Pancreas (tissue), 10 donors: ENCODE data around the gene RHBDL3. TPM values are rescaled to one million over a fixed set of nuclear protein-coding genes. Genes with fewer than 3 reads are reported as not detected.

Experiments
- ATAC-seq, 4 donors: fragments of 200-7000 bp; cut with Tn5 transposase; one replicate each; pipeline versions ENCODE4 v1.8.0 to v1.9.1; 2020; ENCODE audit warnings: mild to moderate bottlenecking in 4 of 4, moderate library complexity in 4 of 4
- DNase-seq, 6 donors: peaks; one replicate each; pipeline ENCODE4 v3.0.0-alpha.2; 2020
- FAIRE-seq: peaks from 2 replicates; lab custom pipeline; 2012; peaks lifted over from hg19 to GRCh38; lab: Jason Lieb, UNC
- H3K27ac ChIP-seq, 4 donors: fragments of 200-600 bp; sonication (generic); 1 replicate in 3 of 4; 2 replicates in 1 of 4; pipeline versions ENCODE4 v1.5.0 to v1.8.0; 2020
- H3K27me3 ChIP-seq, 4 donors: fragments of 200-600 bp; one replicate each; pipeline ENCODE4 v1.8.0; 2021
- H3K36me3 ChIP-seq, 3 donors: fragments of 200-600 bp; sonication (generic) in 1 of 3; one replicate each; pipeline versions ENCODE4 v1.5.0 to v1.8.0; 2020 to 2021
- H3K4me1 ChIP-seq, 3 donors: fragments of 200-600 bp; one replicate each; pipeline ENCODE4 v1.8.0; 2021
- H3K4me3 ChIP-seq, 4 donors: fragments of 200-600 bp; sonication (generic) in 2 of 4; one replicate each; pipeline versions ENCODE4 v1.5.0 to v1.8.0; 2020 to 2021
- H3K9me3 ChIP-seq, 4 donors: fragments of 200-600 bp; one replicate each; pipeline ENCODE4 v1.8.0; 2021
- WGBS, 2 donors: extraction: QIAGEN DNeasy Blood & Tissue Kit; methylation state at CpG; one replicate each; pipeline ENCODE4 v1.1.7; 2013; 5-methylcytosine and 5-hydroxymethylcytosine counted together
- intact Hi-C, 3 donors: fragments of 100-400 bp; cut with DNase I; formaldehyde crosslinking; loops; one replicate each; pipeline versions ENCODE4 v1.11.1 to v1.14.2; 2022
- polyA plus RNA-seq, 2 donors: library from polyadenylated mRNA; stranded (reverse); fragments of 200-250 nt; gene quantifications; one replicate each; pipeline ENCODE4 v1.2.3, GENCODE V29; 2013
- total RNA-seq, 6 donors: library from RNA; stranded (reverse); fragmentation: NEBNext Ultra II Directional in 4 of 6; extraction: Animal tissue kit (Norgen Biotek cat#: 25700) in 4 of 6; gene quantifications; one replicate each; pipeline versions ENCODE4 v1.2.1 to v1.2.4, GENCODE V29; 2021 to 2023
- TF ChIP-seq, protein P1 (sequence below), 4 donors: fragments of 200-600 bp; sonication (generic) in 3 of 4; IDR thresholded peaks; one replicate each; pipeline versions ENCODE4 v1.5.0 to v1.8.0; 2021; ENCODE audit warnings: antibody characterized with exemption in 4 of 4
- donor health status: healthy with polysubstance abuse.
- donor health status: DM: no; HTN: no; CAD: no; lungs with moderate emphysema.
- donor health status: DM: no; HTN: no; CAD: no.
- donor health status: control.
- donor health status: control.
- donor health status: Bipolar disorder and iron deficiency.
- donor health status: DM: yes; HTN: yes; CAD: no.
- donor health status: DM: no; HTN: no; CAD: no.
- donor health status: DM: no; HTN: no; CAD: no.
- donor health status: DM: yes; HTN: yes; CAD: no.

Gene RHBDL3
- total and polyA plus RNA-seq, 8 donors: 0.12 to 1.8 (median 0.47) TPM

DNA sequence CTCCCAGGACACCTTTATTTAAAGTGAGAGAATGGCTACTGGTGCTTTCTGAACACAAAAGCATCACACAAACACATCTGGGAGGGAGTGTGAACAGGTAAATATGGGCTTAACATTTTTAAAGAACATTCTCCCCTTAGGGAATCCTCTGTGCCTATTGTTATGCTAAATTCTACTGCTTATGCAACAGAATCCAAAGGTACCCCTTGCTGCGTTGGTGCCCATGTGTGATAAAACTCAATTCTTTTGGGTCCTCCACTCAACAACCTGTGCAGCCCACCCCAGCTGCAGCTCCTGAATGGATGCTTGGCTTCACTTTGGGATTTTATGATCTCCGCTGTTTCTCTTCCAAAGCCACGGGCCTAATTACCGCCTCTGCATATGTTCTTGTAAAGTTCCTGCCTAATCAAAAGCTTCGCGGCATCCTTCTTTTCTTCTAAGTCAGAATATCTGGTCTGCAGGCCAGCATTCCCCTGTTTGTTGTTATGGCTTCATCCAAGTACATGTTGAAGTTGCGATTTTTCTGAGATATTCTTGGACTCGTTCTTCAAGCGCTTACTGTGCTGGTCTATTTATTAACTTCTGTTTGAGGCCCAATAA lies 23.9 kb downstream of the RHBDL3 start:
- no peaks in the 10 kb centered on the region for H3K36me3 ChIP-seq
- H3K27ac ChIP-seq: no peak overlapping the region
- WGBS, 2 donors: 86% methylated on average over 9 of the region's 9 CpGs
- intact Hi-C loops: no loop called here
- no peaks in the 10 kb centered on the region for H3K27me3 ChIP-seq
- H3K4me3 ChIP-seq: no peak overlapping the region
- FAIRE-seq: no peak
- DNase-seq: no peak
- ATAC-seq: no peak
- TF ChIP-seq, protein P1, sequence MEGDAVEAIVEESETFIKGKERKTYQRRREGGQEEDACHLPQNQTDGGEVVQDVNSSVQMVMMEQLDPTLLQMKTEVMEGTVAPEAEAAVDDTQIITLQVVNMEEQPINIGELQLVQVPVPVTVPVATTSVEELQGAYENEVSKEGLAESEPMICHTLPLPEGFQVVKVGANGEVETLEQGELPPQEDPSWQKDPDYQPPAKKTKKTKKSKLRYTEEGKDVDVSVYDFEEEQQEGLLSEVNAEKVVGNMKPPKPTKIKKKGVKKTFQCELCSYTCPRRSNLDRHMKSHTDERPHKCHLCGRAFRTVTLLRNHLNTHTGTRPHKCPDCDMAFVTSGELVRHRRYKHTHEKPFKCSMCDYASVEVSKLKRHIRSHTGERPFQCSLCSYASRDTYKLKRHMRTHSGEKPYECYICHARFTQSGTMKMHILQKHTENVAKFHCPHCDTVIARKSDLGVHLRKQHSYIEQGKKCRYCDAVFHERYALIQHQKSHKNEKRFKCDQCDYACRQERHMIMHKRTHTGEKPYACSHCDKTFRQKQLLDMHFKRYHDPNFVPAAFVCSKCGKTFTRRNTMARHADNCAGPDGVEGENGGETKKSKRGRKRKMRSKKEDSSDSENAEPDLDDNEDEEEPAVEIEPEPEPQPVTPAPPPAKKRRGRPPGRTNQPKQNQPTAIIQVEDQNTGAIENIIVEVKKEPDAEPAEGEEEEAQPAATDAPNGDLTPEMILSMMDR (IDR thresholded peaks at IDR 0.05): no peak
- H3K4me1 ChIP-seq: no peaks in the 10 kb centered on the region
- no peaks in the 10 kb centered on the region for H3K9me3 ChIP-seq

DNA sequence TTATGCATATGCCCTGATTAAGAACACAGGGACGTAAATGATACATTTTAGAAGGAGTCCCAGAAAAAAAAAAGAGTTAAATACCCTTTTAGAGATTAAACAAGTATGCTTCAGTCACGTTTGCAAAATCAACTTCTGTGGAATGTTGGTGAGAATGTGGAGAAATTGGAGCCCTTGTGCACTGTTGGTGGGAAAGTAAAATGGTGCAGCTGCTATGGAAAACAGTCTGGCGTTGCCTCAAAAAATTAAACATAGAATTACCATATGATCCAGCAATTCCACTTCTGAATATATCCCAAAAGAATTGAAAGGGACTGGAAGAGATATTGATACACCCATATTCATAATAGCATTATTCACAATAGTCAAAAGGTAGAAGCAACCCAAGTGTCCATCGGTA lies 26.5 kb downstream of the RHBDL3 start:
- FAIRE-seq: no peak
- 61 to 68% methylated on average over 4 of the region's 4 CpGs for WGBS, 2 donors

DNA sequence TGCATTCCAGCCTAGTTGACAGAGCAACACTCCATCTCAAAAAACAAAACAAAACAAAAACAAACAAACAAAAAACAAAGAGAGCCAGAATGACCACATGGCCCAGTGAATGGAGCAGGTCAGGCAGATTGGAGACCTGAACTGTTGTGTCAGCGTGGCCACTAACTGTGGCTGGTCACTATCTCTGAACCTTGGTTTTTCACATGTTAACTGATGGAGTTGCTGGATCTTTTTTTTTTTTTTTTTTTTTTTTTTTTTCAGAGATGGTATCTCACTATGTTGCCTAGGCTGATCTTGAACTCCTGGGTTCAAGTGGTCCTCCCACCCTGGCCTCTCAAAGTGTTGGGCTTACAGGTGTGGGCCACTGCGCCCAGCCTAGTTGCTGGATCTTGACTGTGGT lies 31.8 kb downstream of the RHBDL3 start:
- TF ChIP-seq, protein P1 (IDR thresholded peaks at IDR 0.05): no peak
- Histone ChIP-seq H3K9me3 (no peaks in the 10 kb centered on the region), H3K27ac (no peak overlapping the region), H3K4me1 (no peaks in the 10 kb centered on the region), H3K4me3 (no peak overlapping the region), H3K36me3 (no peaks in the 10 kb centered on the region), H3K27me3 (no peaks in the 10 kb centered on the region)
- ATAC-seq (no peak), DNase-seq (no peak), FAIRE-seq (no peak)
- 90 to 92% methylated on average over 2 of the region's 2 CpGs for WGBS, 2 donors
- intact Hi-C loops: no loop called here

More for the DNA sequence above, 26.5 kb downstream of the RHBDL3 start:
- Histone ChIP-seq H3K9me3 (no peaks in the 10 kb centered on the region), H3K4me1 (no peaks in the 10 kb centered on the region), H3K4me3 (no peak overlapping the region), H3K27me3 (no peaks in the 10 kb centered on the region), H3K36me3 (no peaks in the 10 kb centered on the region), H3K27ac (no peak overlapping the region)
- TF ChIP-seq, protein P1 (IDR thresholded peaks at IDR 0.05): no peak
- DNase-seq: no peak
- intact Hi-C loops: no loop called here
- ATAC-seq: no peak

DNA sequence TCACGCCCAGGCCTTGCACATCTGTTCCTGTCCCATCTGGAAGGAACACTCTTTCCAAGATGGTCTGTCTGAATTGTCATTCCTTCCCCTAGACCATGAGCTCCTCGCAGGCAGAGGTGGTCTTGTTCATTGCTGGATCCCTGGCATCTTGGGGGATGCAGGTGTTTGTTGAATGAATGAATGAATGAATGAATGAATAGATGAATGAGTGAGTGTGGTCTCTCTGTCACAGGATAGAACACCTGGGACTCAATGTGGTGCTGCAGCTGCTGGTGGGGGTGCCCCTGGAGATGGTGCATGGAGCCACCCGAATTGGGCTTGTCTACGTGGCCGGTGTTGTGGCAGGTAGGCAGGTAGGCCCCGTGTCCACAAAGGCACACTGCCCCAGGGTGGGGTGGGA lies 32.2 kb downstream of the RHBDL3 start:
- no peaks in the 10 kb centered on the region for H3K4me1 ChIP-seq
- TF ChIP-seq, protein P1 (IDR thresholded peaks at IDR 0.05): no peak
- no peak overlapping the region for H3K4me3 ChIP-seq
- H3K27me3 ChIP-seq: no peaks in the 10 kb centered on the region
- DNase-seq (no peak), FAIRE-seq (no peak), ATAC-seq (no peak)
- H3K27ac ChIP-seq: no peak overlapping the region
- intact Hi-C loops: no loop called here
- 91 to 96% methylated on average over 6 of the region's 6 CpGs for WGBS, 2 donors
- no peaks in the 10 kb centered on the region for H3K36me3 ChIP-seq
- H3K9me3 ChIP-seq: no peaks in the 10 kb centered on the region

DNA sequence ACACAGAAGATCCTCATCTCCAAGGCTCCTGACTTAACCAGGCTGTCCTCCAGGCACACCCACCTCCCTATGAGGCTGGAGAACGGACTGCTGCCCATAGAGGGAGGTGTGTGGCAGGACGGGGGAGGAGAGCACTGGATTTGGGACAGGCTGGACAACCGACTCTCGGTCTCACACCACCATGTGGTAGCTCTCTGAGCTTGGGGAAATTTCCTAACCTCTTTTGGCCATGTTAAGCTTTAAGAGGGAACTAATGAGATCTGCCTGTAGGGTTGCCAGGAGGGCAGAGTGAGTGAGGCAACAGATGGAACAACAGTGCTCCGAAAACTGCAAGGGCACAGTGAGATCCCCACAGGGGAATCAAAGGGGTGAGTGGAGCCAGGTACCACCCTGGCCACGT lies 32.7 kb downstream of the RHBDL3 start:
- no peaks in the 10 kb centered on the region for H3K9me3 ChIP-seq
- FAIRE-seq (no peak), DNase-seq (no peak)

More for the DNA sequence above, 32.7 kb downstream of the RHBDL3 start:
- H3K36me3 ChIP-seq: no peaks in the 10 kb centered on the region
- ATAC-seq: peak in 1 of 4 donors; percentile 22
- H3K4me3 ChIP-seq: no peak overlapping the region
- H3K27ac ChIP-seq: no peak overlapping the region
- no peaks in the 10 kb centered on the region for H3K4me1 ChIP-seq
- H3K27me3 ChIP-seq: no peaks in the 10 kb centered on the region
- intact Hi-C loops: no loop called here
- TF ChIP-seq, protein P1 (IDR thresholded peaks at IDR 0.05): no peak
- 84 to 88% methylated on average over 6 of the region's 6 CpGs for WGBS, 2 donors
